GM19324 (cell line): ENCODE measurements around the gene RNF220.
"Not testable (repeated sequence)": the region's sequence is repeated elsewhere in the genome, so short reads cannot be mapped to it uniquely, and the experiment has no call there.

Source experiments
- ATAC-seq: cut with Tn5 transposase; IDR thresholded peaks from one replicate; pipeline ENCODE4 v1.9.1; 2021; ENCODE audit warnings: mild to moderate bottlenecking, moderate library complexity; ENCODE audit not compliant: unreplicated experiment, low FRiP score

Gene RNF220

DNA sequence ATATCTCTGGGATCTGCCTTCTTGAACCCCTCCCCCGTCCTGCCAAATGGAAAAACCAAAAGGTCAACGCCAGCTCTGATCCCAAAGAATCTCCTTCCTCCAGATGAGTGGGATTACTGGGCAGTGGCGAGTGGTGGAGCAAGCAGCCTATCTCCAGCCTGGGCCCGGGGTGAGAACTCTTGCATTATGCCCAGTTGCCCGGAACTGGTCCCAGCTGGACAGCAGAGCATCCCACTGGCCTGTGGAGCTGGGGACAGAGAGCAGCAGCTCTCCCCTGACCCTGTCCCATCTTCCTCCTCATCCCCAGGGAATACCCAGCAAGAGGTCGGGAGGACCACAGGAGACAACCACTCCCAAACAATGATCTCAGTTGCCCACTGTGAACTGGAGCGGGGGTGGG is 138.7 kb downstream of the RNF220 start:
- no peak for ATAC-seq

DNA sequence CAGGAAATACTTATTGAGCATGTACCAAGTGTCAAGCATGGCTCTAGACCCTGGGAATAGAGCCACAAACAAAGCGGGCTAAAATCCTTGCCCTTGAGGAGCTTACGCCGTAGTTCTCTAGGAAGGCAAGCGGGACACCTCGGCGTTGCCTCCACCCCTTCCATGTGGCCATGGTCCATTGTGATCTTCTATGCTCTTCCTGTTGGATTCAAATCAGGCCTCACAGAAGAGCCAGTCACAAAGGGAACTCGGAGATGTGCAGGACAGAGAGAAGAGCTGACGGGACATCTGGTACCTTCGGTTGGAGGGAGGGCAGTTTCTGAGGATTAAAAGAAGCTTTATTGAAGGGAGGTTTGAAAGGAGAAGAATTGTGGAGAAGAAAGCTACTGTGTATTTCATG is 139.9 kb downstream of the RNF220 start:
- ATAC-seq: no peak

DNA sequence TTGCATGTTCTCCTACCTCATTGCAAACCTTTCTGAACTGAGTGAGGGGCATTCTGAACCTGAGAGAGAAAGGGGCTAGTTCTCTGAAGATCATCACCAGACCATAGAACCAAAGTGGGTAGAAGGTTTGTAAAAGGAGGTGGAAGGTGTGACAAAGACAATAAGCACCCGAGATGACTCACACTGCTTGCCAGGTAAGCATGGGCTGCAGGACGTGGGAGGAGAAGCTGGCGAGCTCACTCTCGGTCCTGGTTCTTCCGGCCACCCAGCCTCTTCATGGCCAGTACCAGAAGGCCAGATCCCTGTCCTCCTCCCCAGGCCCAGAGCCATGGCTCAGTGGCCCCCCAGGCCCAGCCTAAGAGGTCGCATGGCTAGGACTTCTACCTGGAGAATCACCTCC is 140.9 kb downstream of the RNF220 start:
- ATAC-seq: no peak

DNA sequence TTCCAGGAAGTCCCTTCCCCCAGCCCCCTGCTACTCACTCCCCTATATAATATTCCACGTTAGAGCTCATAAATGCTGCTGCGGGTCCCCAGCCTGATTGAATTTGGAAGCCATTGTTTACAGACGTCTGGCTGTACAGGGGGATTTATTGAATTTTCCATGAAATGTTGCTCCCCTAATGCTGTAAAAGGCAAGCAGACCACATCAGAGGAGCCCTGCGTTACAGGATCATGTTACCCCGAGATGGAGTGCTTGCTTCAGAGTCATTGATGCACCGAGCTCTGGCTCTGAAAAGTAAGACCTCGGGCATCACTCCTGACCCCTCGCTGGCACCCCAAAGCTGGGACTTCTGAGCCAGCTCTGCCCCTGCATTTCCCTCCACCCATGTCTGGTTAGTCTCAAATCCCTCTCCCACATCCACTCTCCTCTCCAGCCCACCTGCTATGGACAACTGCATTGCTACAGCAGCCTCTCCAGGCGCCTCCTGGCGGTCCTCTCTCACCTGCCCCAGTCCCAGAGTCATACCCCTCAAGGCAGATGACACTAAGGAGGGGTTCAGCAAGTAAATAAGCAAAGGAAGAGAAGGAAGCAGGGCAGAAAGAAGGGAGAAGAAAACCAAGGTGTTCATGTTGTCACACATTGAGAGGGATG is 141.5 kb downstream of the RNF220 start:
- no peak for ATAC-seq

DNA sequence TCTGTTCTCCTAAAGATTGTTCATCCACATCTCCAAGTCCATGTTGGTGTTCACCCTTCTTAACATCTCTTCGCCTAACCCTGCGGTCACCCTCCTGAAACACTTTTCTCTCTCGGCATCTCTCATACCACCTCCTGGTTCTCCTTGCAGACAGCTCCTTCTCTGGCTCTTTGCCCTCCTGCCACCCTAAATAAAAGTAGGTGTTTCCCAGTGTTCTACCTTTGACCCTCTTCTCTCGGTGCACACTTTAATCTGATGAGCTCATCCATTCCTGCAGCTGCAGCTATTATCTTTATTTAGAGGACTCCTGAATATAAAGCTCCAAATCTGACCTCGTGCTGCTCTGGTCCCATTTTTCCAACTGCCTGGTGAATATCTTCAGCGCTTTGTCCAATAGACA is 142.3 kb downstream of the RNF220 start:
- ATAC-seq: no peak

DNA sequence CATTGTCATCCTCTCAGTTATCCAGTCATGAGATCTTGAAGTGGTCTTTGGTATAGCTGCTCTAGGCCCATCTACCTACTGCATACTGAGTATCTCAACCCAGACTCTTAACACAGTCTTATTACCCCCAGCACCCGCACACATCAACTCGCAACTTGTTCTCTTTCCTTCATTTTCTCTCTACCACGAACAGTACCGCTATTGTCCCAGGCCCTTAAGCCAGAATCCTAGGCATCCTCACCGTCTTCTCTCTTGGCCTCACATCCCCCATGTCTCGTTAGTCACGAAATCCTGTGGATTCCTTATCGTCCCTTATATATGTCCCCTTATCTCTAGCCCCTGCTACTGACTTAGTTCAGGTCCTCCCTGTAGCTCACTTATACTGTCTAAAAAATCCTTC is 142.8 kb downstream of the RNF220 start:
- no peak for ATAC-seq

DNA sequence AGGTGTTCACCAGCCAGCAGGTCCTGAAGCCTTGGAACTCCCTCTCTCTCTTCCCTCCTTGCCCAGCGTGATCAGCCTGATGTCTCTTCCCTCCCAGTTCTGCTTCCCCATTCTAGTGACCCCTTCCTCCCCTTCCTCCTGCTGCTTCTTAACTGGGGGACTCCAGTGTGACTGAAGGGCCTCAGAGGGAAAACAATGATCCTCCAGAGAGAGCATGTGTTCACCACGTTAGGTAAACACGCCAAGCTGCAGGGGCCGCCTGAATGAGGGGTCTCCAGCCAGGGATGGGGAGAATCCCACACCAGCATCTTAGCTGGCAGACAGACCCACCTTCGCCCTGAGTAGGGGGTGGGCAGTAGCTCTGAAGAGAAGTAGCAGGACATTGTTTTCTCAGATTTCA is 144.5 kb downstream of the RNF220 start:
- ATAC-seq: no peak

DNA sequence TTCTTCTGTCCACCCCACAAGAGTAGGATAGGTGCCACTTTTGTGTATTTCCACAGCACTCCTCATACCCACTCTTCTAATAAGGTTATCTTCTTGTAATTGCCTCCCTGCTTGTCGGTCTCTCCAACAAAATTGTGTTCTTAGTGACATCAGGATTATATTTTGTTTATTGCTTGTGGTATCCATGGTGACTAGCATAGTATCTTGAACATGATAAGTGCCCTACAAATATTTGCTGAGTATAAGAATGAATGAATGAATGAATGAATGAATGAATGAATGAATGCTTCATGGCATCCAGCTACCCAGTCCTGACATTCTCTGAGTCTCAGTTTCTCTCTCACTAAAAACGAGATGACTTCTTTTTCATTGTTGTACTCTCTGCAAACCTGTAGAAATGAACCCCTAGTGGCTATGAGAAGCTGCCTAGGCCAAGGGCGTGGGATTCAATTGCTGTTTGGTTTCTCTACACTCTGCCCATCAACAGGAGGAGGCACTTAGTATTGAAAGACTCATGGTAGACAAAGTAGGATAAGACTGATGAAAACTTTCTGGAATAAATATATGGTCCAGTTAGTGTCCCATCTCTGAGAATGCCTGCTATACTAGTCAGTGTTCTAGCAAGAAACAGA is 148.2 kb downstream of the RNF220 start:
- ATAC-seq: no peak

DNA sequence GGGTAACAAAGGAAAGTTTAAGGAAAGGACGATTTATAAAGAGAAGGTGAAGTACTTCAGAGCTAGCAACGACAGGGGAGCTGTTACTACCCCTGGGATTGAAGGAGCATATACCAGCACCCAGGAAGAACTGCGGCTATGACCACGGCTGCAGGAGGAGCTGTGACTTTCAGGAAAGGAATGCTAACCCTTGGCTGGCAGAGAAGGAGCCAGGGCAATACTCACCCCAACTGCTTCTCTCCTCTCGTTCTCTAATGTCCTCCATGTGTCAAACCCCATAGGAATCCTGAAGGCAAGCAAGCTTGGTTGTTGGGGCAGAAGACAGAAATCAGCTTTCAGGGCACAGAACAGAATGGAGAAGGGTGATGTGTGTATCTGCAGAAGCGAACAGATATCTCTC is 148.7 kb downstream of the RNF220 start:
- no peak for ATAC-seq

DNA sequence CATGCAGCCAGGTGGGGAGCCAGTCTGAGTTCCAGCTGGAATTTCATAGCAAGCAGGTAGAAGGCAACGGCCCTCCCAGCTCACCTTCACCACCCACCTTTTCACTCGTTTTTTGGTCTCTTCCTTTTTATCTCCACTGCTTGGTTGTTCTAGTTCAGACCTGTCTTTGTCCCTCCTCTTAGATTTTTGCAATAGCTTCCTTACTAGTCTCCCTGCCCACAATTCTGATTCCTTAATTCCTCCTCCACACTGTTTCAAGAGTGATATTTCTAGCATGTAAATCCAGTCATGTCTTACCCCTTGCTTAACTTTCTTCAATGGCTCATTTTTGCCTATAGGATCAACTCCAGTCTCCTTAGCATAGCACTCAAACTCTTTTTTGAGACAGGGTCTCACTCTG is 149.7 kb downstream of the RNF220 start:
- ATAC-seq: no peak

DNA sequence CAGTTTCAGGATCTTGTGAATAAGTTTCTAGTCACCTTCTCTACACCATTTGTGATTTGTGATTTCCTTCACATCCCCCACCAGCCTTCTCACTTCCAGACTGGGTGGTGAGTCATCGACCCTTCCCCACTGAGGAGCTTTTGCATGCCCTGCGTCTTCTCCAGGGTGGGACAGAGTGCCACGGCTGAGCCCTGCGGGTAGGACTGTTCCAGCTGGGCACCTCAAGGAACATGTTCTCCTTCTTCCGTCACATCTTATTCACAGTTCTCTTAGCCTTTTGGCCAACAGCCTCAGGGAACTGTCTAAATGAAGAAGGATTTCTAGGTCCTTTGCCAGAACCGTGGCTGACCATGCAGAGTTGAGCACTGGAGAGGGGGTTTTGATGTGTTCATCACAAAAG is 152.7 kb downstream of the RNF220 start:
- no peak for ATAC-seq

DNA sequence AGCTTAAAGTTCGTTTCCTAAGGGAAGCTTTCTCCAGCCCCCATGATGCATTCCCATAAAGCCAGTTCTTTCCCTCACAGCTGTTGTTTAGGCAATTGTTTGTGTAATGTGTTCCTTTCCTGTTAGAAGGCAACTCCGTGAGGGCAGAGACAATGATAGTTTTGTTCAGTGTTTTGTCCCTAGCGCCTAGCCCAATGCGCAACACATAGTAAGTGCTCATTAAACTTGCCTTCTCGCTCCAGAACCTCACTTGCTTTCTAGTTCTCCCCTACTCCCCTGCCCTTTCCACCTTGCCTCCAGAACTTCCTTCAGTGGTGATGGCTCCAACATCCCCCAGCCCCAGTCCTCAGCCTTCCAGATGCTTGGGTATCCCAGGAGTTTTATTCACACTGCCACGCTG is 153.8 kb downstream of the RNF220 start:
- no peak for ATAC-seq

DNA sequence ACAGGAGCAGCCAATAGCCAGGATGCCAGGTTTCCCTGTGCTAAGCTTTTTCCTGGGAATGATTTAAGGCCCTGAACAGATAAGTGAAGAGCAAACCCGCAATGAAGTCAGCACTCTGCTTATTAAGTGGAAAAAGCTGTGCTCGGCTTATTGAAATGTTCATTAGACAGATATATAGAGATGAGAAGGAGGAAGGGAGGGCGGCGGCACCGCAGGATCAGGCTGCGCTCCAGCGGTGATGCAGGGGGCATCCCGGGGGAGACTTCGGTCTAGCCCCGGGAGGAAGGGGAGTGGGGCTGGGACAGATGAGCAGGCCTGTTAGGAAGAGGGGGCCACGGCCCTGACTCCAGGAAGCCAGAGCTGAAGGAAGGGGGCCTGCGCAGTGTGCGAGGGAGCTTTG is 154.3 kb downstream of the RNF220 start:
- no peak for ATAC-seq

DNA sequence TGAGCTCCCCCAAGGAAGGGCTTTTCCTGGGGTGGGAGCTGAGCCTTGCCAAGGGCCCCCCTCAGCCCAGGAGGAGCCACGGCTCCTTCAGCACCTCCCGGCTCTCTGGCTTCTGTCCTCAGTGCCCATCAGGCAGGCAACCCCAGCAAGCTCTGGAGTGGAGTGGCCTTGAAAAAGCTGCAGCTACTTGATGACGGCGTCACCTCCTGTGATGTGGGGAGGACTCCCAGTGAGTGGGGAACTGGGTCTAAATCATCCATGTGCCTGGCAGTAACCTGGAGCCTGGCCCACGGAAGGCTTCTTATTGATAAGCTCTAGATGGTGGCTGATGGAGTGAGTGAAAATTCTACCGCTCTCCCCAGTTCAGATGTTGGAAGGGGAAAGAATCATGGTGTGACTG is 154.9 kb downstream of the RNF220 start:
- ATAC-seq: no peak

DNA sequence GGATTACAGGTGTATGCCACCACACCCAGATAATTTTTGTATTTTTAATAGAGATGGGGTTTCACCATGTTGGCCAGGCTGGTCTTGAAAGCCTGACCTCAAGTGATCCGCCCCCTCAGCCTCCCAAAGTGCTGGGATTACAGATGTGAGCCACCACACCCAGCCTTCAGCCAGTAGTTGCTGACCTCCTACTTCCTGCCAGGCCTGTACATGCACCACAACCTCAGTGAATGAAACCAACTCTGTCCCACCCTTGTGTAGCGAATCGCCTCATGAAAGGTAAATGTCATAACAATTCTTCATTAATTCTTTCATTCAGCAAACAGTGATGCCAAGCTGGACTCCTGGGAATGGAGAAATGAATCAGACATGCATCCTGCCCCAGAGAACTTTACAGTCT is 155.6 kb downstream of the RNF220 start:
- not testable (repeated sequence) for ATAC-seq

DNA sequence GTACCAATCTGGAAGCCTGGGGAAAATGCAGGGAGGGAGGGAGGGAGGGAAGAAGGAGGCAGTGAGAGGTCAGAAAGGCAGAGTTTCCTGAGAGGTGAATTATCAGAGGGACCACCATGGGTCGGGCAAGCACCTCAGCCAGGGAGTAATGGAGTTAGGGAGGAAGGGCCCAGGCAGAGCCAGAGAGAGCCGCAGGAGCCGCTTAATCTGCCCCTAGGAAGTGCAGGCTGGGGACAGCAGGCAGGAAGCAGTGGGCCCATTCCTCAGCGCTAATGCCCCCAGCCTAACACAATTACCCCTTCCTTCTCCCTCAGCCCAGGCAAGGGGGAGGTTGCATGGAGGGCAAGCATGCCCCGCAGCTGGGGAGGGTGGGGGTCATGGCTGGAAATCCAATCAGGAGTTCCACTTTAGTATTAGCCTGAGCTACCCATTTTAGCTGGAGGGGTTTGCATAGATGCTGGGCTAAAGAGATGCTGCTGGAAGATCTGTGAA is 160.2 kb downstream of the RNF220 start:
- ATAC-seq: no peak

DNA sequence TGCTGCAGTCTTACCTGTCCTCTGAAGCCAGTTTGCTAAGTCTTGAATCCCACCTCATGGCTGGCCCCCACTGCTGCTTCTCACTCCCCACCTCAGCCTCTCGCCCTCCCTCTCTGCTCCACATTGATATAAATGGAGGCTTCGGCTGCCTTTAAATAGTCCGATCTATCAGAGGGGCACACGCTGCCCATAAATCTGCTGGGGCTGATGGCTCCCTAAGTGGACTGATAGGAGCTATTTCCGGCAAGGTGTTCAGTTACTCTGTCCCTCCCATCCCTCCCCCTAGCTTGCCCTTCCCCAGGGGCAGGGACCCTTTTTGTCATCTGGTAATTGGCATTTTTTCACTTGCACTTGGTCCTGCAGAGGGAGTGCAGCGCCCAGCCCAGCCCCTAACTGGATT is 160.8 kb downstream of the RNF220 start:
- ATAC-seq: no peak

DNA sequence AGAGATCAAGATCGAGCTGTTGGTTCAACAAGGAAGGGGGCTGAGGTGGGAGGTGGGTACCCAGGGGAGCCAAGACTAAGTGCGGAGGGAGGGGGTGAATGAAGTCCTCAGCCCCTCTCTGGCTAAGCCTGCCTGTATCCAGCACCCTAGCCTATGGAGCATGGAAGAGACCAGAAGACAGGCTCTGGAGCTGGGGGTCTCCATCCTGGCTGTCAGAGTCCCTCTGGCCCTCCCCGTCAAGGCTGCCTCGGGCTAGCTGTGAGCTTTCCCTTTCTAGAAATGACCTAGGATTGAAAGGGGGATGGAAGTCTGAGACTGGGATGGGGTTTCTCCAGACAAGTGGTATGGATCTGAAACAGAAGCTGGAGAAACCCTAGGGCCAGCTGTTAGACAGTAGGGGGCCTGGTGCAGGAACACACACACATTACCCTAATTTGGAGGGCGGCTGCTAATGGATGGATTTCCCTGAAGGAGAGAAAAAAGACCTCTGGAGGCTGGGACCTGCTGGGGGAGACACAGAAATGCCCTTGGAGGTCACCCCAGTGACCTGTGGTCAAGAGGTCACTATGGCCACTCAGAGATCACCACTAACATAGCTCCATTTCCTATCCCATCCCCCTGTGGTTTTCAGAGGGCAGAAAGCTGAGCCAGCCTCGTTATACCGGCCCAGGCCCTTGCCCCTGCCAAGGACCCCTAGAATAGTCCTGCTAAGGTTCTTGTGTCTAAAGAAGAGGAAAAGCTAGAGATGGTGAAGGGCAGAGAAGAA is 161.4 kb downstream of the RNF220 start:
- ATAC-seq: no peak

DNA sequence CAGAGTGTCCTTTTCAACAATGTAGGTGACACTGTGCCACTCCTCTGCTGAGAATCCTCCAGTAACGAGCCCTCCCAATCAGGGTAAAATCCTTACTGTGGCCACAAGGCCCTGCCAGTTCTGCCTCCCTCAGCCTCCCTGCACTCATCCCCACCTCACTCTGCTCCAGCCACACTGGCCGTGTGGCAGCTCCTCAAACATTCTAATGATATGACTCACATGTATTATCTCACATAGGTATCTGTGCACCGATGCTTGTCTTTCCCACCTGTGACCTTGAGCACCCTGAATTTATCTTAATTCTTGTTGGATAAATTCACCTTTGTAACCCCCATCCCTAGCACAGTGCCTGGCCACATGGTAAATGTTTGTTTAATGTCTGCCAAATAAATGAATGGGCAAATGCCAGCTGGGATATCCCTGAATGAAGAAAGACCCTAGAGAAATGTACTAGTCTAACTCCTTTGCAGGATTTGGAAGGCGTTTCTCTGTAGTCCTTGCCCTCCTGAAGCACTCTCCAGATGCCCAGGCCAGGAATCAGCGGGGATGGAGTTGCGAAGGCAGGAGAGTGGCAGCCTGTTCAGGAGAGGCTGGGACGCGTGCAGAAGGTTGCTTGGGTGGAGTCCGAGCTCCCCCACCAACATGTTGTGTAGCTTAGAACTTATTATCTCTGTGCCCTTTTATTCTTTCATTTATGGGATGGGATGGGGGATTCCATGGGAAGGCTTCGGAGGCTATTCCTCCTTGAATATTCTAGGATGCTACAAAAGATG is 163.3 kb downstream of the RNF220 start:
- no peak for ATAC-seq

DNA sequence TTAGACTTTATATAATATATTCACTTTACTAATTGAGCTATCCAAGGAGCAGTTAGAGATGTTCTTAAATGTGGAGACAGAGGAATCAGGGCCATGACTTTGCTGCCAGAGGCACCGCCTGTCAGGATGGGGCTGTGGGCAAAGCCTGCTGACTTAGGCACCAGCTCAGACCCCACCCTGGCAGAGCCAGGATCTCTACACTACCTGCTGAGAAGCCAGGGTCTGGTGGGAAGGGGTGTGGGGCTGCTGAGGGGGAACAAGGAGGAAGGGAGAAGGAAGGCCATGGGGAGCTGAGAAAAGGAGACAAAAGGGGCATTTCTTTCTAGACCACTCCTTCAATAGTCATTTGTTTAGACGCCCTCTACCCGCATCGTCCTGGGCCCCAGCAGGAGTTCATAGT is 164.4 kb downstream of the RNF220 start:
- ATAC-seq: no peak
